ENCODE results near the gene TTC8.

The TTC8 gene

GRCh38 chr14:88841741-88842140 is 17.3 kb downstream of the TTC8 start:
- H3K36me3 ChIP-seq (replicated peaks; ENCODE audit: insufficient read depth, low read length) = no peaks in the 10 kb centered on the region
- TF ChIP-seq EZH2 (optimal IDR thresholded peaks at IDR 0.05; ENCODE audit: low read depth, low read length) (no peak), CTCF (IDR thresholded peaks at IDR 0.05; ENCODE audit: low read length) (no peak), EZH2phosphoT487 (IDR thresholded peaks at IDR 0.05; ENCODE audit: low read length) (no peak)
- H3K4me1 ChIP-seq (ENCODE audit: low read length) = no peaks in the 10 kb centered on the region
- H3F3A ChIP-seq (ENCODE audit: insufficient read depth, low read length) = no peaks in the 10 kb centered on the region
- no peak overlapping the region for H2AFZ ChIP-seq (ENCODE audit: low read length)
- H3K27ac ChIP-seq (ENCODE audit: low read length) = no peak overlapping the region
- no peaks in the 10 kb centered on the region for H4K20me1 ChIP-seq (ENCODE audit: insufficient read depth, low read length)
- no peak overlapping the region for H3K9ac ChIP-seq (ENCODE audit: low read length)
- H3K9me3 ChIP-seq (replicated peaks; ENCODE audit: insufficient read depth, low read length) = no peaks in the 10 kb centered on the region
- no peak for DNase-seq
- no peaks in the 10 kb centered on the region for H3K9me2 ChIP-seq (replicated peaks; ENCODE audit: insufficient read depth, low read length)
- H3K79me2 ChIP-seq (ENCODE audit: low read length) = no peaks in the 10 kb centered on the region
- H3K27me3 ChIP-seq (replicated peaks; ENCODE audit: insufficient read depth, low read length) = no peaks in the 10 kb centered on the region
- H3K4me3 ChIP-seq (ENCODE audit: low read length) = no peak overlapping the region
- no peak overlapping the region for H3K4me2 ChIP-seq (ENCODE audit: low read depth, low read length)

GRCh38 chr14:88842414-88842813 is 18.0 kb downstream of the TTC8 start:
- TF ChIP-seq CTCF (IDR thresholded peaks at IDR 0.05; ENCODE audit: low read length) (no peak), EZH2phosphoT487 (IDR thresholded peaks at IDR 0.05; ENCODE audit: low read length) (no peak), EZH2 (optimal IDR thresholded peaks at IDR 0.05; ENCODE audit: low read depth, low read length) (no peak)
- no peak for DNase-seq
- Histone ChIP-seq H3K27ac (ENCODE audit: low read length) (no peak overlapping the region), H3K27me3 (replicated peaks; ENCODE audit: insufficient read depth, low read length) (no peaks in the 10 kb centered on the region), H3K9me3 (replicated peaks; ENCODE audit: insufficient read depth, low read length) (no peaks in the 10 kb centered on the region), H3K36me3 (replicated peaks; ENCODE audit: insufficient read depth, low read length) (no peaks in the 10 kb centered on the region), H3K4me3 (ENCODE audit: low read length) (no peak overlapping the region), H3K4me1 (ENCODE audit: low read length) (no peaks in the 10 kb centered on the region), H3K9ac (ENCODE audit: low read length) (no peak overlapping the region), H3K4me2 (ENCODE audit: low read depth, low read length) (no peak overlapping the region), H2AFZ (ENCODE audit: low read length) (no peak overlapping the region), H3F3A (ENCODE audit: insufficient read depth, low read length) (no peaks in the 10 kb centered on the region), H4K20me1 (ENCODE audit: insufficient read depth, low read length) (no peaks in the 10 kb centered on the region), H3K9me2 (replicated peaks; ENCODE audit: insufficient read depth, low read length) (no peaks in the 10 kb centered on the region), H3K79me2 (ENCODE audit: low read length) (no peaks in the 10 kb centered on the region)

- Histone ChIP-seq H3K27ac (ENCODE audit: low read length) (no peak overlapping the region), H3K4me2 (ENCODE audit: low read depth, low read length) (no peak overlapping the region), H3K4me1 (ENCODE audit: low read length) (no peaks in the 10 kb centered on the region)
Observed at GRCh38 chr14:88844980-88845491, 20.6 kb downstream of the TTC8 start.

More at GRCh38 chr14:88844980-88845491, 20.6 kb downstream of the TTC8 start:
- Histone ChIP-seq H3K79me2 (ENCODE audit: low read length) (no peaks in the 10 kb centered on the region), H3K4me3 (ENCODE audit: low read length) (no peak overlapping the region), H3K9me2 (replicated peaks; ENCODE audit: insufficient read depth, low read length) (no peaks in the 10 kb centered on the region), H3K36me3 (replicated peaks; ENCODE audit: insufficient read depth, low read length) (no peaks in the 10 kb centered on the region), H4K20me1 (ENCODE audit: insufficient read depth, low read length) (no peaks in the 10 kb centered on the region), H3K9me3 (replicated peaks; ENCODE audit: insufficient read depth, low read length) (no peaks in the 10 kb centered on the region), H3F3A (ENCODE audit: insufficient read depth, low read length) (no peaks in the 10 kb centered on the region), H2AFZ (ENCODE audit: low read length) (no peak overlapping the region), H3K9ac (ENCODE audit: low read length) (no peak overlapping the region), H3K27me3 (replicated peaks; ENCODE audit: insufficient read depth, low read length) (no peaks in the 10 kb centered on the region)
- TF ChIP-seq EZH2phosphoT487 (IDR thresholded peaks at IDR 0.05; ENCODE audit: low read length) (no peak), CTCF (IDR thresholded peaks at IDR 0.05; ENCODE audit: low read length) (no peak), EZH2 (optimal IDR thresholded peaks at IDR 0.05; ENCODE audit: low read depth, low read length) (no peak)
- no peak for DNase-seq

Data from MM.1S (cell line).